PC-3 (cell line): ENCODE results near the gene RAB5IF. TPM values are rescaled to one million over a fixed set of nuclear protein-coding genes. Genes with fewer than 3 reads are reported as not detected.
"Not testable (repeated sequence)": the region's sequence is repeated elsewhere in the genome, so short reads cannot be mapped to it uniquely, and the experiment has no call there.

Experiments used
- ATAC-seq: fragments of 200-7000 bp; cut with Tn5 transposase; 2 replicates; pipeline ENCODE4 v1.9.1; 2020; ENCODE audit warnings: mild to moderate bottlenecking, moderate library complexity
- BruUV-seq: library from RNA; stranded (reverse); fragments of 400-500 nt; replicated peaks from 2 replicates; lab custom pipeline; 2021; lab: Mats Ljungman, UMichigan
- CTCF ChIA-PET: fragments of 300-600 bp; sonication (Branson Sonifier 250); formaldehyde crosslinking; loops from one replicate; lab custom pipeline; 2022; ENCODE audit warnings: antibody characterized with exemption; lab: Charles Lee
- POLR2A ChIA-PET: fragments of 300-600 bp; sonication (Branson Sonifier 250); formaldehyde crosslinking; loops from one replicate; lab custom pipeline; 2022; ENCODE audit warnings: antibody characterized with exemption; ENCODE audit not compliant: unreplicated experiment; lab: Charles Lee
- DNase-seq: peaks from one replicate; pipeline ENCODE4 v3.0.0-alpha.2; 2015
- H2AFZ ChIP-seq: fragments of 300-600 bp; sonication (generic); 2 replicates; pipeline ENCODE4 v1.6.0; 2016; ENCODE audit warnings: antibody characterized with exemption, low read length
- H3F3A ChIP-seq: fragments of 300-600 bp; sonication (generic); one replicate; pipeline ENCODE4 v1.6.0; 2017; ENCODE audit warnings: antibody characterized with exemption, low read length, control low read depth, mild to moderate bottlenecking; ENCODE audit not compliant: unreplicated experiment
- H3K27ac ChIP-seq: fragments of 300-600 bp; sonication (generic); 2 replicates; pipeline ENCODE4 v1.5.1; 2016; ENCODE audit warnings: mild to moderate bottlenecking, low read length
- H3K27me3 ChIP-seq: fragments of 300-600 bp; sonication (generic); 2 replicates; pipeline ENCODE4 v1.6.1; 2016; ENCODE audit warnings: low read length, mixed read lengths
- H3K36me3 ChIP-seq: fragments of 300-600 bp; sonication (generic); 2 replicates; pipeline ENCODE4 v1.6.1; 2016; ENCODE audit warnings: low read depth, mixed run types, low read length, mixed read lengths
- H3K4me1 ChIP-seq: fragments of 300-600 bp; sonication (generic); 2 replicates; pipeline ENCODE4 v1.5.1; 2016; ENCODE audit warnings: low read length; ENCODE audit not compliant: insufficient read depth
- H3K4me2 ChIP-seq: fragments of 300-600 bp; sonication (generic); 2 replicates; pipeline ENCODE4 v1.6.0; 2016; ENCODE audit warnings: low read length
- H3K4me3 ChIP-seq: fragments of 300-600 bp; sonication (generic); 2 replicates; pipeline ENCODE4 v1.5.1; 2016; ENCODE audit warnings: mild to moderate bottlenecking, low read length, mixed read lengths
- H3K79me2 ChIP-seq: fragments of 300-600 bp; sonication (generic); 2 replicates; pipeline ENCODE4 v1.6.1; 2017; ENCODE audit warnings: low read length, mixed read lengths
- H3K9ac ChIP-seq: fragments of 300-600 bp; sonication (generic); 2 replicates; pipeline ENCODE4 v1.6.0; 2016; ENCODE audit warnings: mild to moderate bottlenecking, low read length
- H3K9me2 ChIP-seq: fragments of 300-600 bp; sonication (generic); replicated peaks from 2 replicates; pipeline ENCODE4 v1.6.1; 2016; ENCODE audit warnings: mixed run types, low read length, mixed read lengths
- H3K9me3 ChIP-seq: fragments of 300-600 bp; sonication (generic); 2 replicates; pipeline ENCODE4 v1.6.1; 2016; ENCODE audit warnings: low read length, mixed read lengths
- H4K20me1 ChIP-seq: fragments of 300-600 bp; sonication (generic); 2 replicates; pipeline ENCODE4 v1.6.1; 2016; ENCODE audit warnings: low read length, mixed read lengths
- EZH2 ChIP-seq: fragments of 300-600 bp; sonication (generic); IDR thresholded peaks from one replicate; pipeline ENCODE4 v1.6.1; 2017; ENCODE audit warnings: antibody characterized with exemption, mild to moderate bottlenecking, low read length; ENCODE audit not compliant: unreplicated experiment
- EZH2phosphoT487 ChIP-seq: fragments of 300-600 bp; sonication (generic); IDR thresholded peaks from 2 replicates; pipeline ENCODE4 v1.6.1; 2018; ENCODE audit warnings: mild to moderate bottlenecking, antibody characterized with exemption, low read length, borderline replicate concordance
- intact Hi-C: fragments of 100-400 bp; cut with micrococcal nuclease; formaldehyde crosslinking; loops from 2 replicates; pipeline ENCODE4 v1.9.0; 2023
- total RNA-seq: library from RNA; depleted of rRNA; stranded (reverse); fragments of >200 nt; gene quantifications from 2 replicates; pipeline ENCODE4 v1.2.3, GENCODE V29; 2014
- TF ChIP-seq, protein P1 (sequence below): fragments of 300-600 bp; sonication (generic); conservative IDR thresholded peaks from 2 replicates; pipeline ENCODE4 v1.5.1; 2017; ENCODE audit warnings: antibody characterized with exemption, low read depth, mild to moderate bottlenecking, low read length

RAB5IF gene
- total RNA-seq, 1 experiment from 2014 or later, result 217 TPM

DNA sequence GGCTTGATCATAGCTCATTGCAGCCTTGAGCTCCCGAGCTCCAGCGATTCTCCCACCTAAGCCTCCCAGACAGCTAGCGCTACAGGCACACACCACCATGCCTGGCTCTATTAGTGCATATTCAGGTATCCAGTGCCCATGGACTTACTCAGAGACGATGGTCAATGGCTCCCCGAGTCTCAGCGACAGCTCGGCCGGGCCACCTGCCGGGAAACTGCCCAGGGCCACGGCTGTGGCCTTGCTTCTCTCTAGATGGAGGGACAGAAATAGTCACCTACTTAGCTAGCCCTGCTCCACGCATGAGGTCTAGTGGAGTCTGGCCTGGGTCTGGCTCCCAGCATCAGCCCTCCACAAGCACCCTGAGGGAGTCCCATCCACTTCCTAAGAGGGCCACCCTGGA is 28.8 kb downstream of the RAB5IF start:
- H4K20me1 ChIP-seq, result no peaks in the 10 kb centered on the region
- H3K9me2 ChIP-seq, result no peaks in the 10 kb centered on the region
- no peaks in the 10 kb centered on the region for H3K36me3 ChIP-seq
- no peaks in the 10 kb centered on the region for H3K27me3 ChIP-seq
- DNase-seq (no peak), ATAC-seq (no peak)
- no peaks in the 10 kb centered on the region for H3K4me1 ChIP-seq
- H3K27ac ChIP-seq, result no peak overlapping the region
- no peaks in the 10 kb centered on the region for H3F3A ChIP-seq
- BruUV-seq, result no TSS peak
- no peak overlapping the region for H3K4me2 ChIP-seq
- no peak overlapping the region for H3K4me3 ChIP-seq
- H3K9me3 ChIP-seq, result no peaks in the 10 kb centered on the region
- no peak for TF ChIP-seq EZH2phosphoT487
- TF ChIP-seq, protein P1, sequence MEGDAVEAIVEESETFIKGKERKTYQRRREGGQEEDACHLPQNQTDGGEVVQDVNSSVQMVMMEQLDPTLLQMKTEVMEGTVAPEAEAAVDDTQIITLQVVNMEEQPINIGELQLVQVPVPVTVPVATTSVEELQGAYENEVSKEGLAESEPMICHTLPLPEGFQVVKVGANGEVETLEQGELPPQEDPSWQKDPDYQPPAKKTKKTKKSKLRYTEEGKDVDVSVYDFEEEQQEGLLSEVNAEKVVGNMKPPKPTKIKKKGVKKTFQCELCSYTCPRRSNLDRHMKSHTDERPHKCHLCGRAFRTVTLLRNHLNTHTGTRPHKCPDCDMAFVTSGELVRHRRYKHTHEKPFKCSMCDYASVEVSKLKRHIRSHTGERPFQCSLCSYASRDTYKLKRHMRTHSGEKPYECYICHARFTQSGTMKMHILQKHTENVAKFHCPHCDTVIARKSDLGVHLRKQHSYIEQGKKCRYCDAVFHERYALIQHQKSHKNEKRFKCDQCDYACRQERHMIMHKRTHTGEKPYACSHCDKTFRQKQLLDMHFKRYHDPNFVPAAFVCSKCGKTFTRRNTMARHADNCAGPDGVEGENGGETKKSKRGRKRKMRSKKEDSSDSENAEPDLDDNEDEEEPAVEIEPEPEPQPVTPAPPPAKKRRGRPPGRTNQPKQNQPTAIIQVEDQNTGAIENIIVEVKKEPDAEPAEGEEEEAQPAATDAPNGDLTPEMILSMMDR, result no peak
- TF ChIP-seq EZH2, result no peak
- intact Hi-C loops, result no loop called here
- H3K9ac ChIP-seq, result no peak overlapping the region
- ChIA-PET CTCF (no interaction called here), POLR2A (no interaction called here)
- H3K79me2 ChIP-seq, result no peaks in the 10 kb centered on the region
- H2AFZ ChIP-seq, result no peak overlapping the region

DNA sequence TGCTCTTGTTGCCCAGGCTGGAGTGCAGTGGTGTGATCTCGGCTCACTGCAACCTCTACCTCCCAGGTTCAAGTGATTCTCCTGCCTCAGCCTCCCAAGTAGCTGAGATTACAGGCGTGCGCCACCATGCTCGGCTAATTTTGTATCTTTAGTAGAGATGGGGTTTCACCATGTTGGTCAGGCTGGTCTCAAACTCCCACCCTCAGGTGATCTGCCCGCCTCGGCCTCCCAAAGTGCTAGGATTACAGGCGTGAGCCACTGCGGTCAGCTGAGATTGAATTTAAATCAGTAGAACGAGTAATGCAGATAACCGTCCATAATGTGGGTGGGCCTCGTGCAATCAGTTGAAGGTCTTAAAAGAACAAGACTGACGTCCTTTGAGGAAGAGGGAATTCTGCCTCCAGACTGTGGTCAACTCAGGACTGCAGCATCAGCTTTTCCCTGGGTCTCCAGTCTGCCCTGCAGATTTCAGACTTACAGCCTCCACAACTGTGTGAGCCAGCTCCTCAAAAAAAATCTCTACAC is 33.4 kb downstream of the RAB5IF start:
- ATAC-seq, H3K9me3 ChIP-seq, intact Hi-C loops, H3K27ac ChIP-seq, POLR2A ChIA-PET, H3K4me3 ChIP-seq, H3F3A ChIP-seq, DNase-seq, H3K36me3 ChIP-seq, H3K4me2 ChIP-seq, H2AFZ ChIP-seq, BruUV-seq, H3K79me2 ChIP-seq, H3K9ac ChIP-seq, CTCF ChIA-PET, H3K27me3 ChIP-seq, H4K20me1 ChIP-seq, H3K9me2 ChIP-seq: not testable (repeated sequence)
- H3K4me1 ChIP-seq, result peaks cover 12% of the 10 kb centered on the region

DNA sequence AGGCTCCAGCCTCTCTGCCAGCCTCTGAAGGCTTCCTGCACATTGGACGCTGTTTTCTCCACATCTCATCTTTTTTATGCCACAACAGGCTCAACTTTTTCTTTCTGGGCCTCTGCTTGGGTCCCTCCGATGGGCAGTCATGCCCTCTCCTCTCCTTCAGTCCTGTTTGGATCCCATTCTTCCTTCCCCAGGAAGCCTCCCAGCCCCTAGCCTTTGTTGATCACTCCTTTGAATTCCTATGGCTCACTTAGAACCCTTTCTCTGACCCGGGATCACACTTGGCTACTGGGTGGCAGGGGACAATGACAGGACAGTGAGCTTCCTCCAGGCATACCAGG is 35.9 kb downstream of the RAB5IF start:
- TF ChIP-seq EZH2phosphoT487 (no peak), EZH2 (no peak)
- TF ChIP-seq, protein P1, result no peak
- POLR2A ChIA-PET, result no interaction called here
- no peak for ATAC-seq

More for the DNA sequence above, 35.9 kb downstream of the RAB5IF start:
- Histone ChIP-seq H2AFZ (no peak overlapping the region), H3K79me2 (no peaks in the 10 kb centered on the region), H4K20me1 (no peaks in the 10 kb centered on the region), H3K4me2 (no peak overlapping the region), H3K4me3 (no peak overlapping the region), H3K36me3 (no peaks in the 10 kb centered on the region), H3F3A (no peaks in the 10 kb centered on the region), H3K27ac (no peak overlapping the region), H3K4me1 (peaks cover 12% of the 10 kb centered on the region), H3K9me2 (no peaks in the 10 kb centered on the region), H3K9ac (no peak overlapping the region), H3K27me3 (no peaks in the 10 kb centered on the region), H3K9me3 (no peaks in the 10 kb centered on the region)
- no peak for DNase-seq
- CTCF ChIA-PET, result no interaction called here
- intact Hi-C loops, result no loop called here
- no TSS peak for BruUV-seq
